ENCODE results near the gene LHX4. TPM values are rescaled to one million over a fixed set of nuclear protein-coding genes. Genes with fewer than 3 reads are reported as not detected.

The LHX4 gene
- total RNA-seq, 1 donor from 2014 or later = not detected

DNA sequence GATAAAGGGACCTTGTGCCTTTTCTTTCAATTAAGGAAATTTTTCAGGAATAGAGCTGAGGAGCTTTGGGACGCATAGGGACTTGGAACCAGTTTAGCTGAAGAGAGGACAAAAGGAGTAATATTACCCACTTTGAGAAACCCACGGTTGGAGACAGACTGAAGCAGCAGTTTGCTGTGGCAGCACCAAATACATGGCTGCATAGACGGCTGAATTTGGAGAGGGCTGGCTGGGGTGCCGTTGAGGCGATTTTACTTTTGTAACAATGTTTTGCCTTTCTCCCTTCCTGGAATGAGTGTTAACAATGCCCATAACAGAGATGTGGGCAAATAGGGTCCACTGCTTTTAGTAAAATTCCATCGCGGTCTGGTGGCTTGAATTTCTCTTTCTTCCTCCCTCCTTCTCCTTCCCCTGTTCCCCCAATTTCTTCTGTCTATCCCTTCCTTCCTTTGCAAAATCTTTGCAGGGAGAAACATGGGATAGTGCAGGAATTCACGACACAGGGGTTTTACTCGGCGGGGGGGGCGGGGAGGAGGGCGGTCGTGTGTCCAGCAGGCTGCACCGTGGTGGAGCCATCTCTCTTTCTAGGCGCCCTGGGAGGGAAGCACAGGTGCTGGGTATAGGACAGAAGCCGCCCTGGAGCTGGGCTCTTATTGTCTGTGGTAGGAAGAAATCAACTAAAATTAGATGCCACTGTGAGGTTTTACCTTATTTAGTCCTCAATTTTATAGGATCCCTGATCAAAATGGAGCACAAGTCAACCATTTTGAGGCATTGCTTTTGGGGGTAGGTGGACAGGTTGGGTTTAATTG is 6.8 kb downstream of the LHX4 start:
- intact Hi-C loops (cut with micrococcal nuclease) = no loop called here
- H3K27me3 ChIP-seq (ENCODE audit: low read depth) = peaks cover 100% of the 10 kb centered on the region
- no peak overlapping the region for H3K4me3 ChIP-seq
- H3K9me3 ChIP-seq (replicated peaks) = no peaks in the 10 kb centered on the region
- TF ChIP-seq, protein P1, sequence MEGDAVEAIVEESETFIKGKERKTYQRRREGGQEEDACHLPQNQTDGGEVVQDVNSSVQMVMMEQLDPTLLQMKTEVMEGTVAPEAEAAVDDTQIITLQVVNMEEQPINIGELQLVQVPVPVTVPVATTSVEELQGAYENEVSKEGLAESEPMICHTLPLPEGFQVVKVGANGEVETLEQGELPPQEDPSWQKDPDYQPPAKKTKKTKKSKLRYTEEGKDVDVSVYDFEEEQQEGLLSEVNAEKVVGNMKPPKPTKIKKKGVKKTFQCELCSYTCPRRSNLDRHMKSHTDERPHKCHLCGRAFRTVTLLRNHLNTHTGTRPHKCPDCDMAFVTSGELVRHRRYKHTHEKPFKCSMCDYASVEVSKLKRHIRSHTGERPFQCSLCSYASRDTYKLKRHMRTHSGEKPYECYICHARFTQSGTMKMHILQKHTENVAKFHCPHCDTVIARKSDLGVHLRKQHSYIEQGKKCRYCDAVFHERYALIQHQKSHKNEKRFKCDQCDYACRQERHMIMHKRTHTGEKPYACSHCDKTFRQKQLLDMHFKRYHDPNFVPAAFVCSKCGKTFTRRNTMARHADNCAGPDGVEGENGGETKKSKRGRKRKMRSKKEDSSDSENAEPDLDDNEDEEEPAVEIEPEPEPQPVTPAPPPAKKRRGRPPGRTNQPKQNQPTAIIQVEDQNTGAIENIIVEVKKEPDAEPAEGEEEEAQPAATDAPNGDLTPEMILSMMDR (IDR thresholded peaks at IDR 0.05; ENCODE audit: borderline replicate concordance) = no peak
- peaks cover 33% of the 10 kb centered on the region for H3K4me1 ChIP-seq
- DNase-seq = no peak
- H3K36me3 ChIP-seq = no peaks in the 10 kb centered on the region
- H3K27ac ChIP-seq (replicated peaks) = no peak overlapping the region

GRCh38 chr1:180237869-180238476 is 7.9 kb downstream of the LHX4 start:
- H3K4me3 ChIP-seq = no peak overlapping the region
- no peak for DNase-seq
- no peak overlapping the region for H3K27ac ChIP-seq (replicated peaks)
- peaks cover 31% of the 10 kb centered on the region for H3K4me1 ChIP-seq
- H3K9me3 ChIP-seq (replicated peaks) = no peaks in the 10 kb centered on the region
- no peaks in the 10 kb centered on the region for H3K36me3 ChIP-seq
- TF ChIP-seq, protein P1 (IDR thresholded peaks at IDR 0.05; ENCODE audit: borderline replicate concordance) = no peak
- H3K27me3 ChIP-seq (ENCODE audit: low read depth) = peaks cover 100% of the 10 kb centered on the region
- intact Hi-C loops (cut with micrococcal nuclease) = no loop called here

GRCh38 chr1:180238675-180239074 is 8.6 kb downstream of the LHX4 start:
- intact Hi-C loops (cut with micrococcal nuclease) = no loop called here

DNA sequence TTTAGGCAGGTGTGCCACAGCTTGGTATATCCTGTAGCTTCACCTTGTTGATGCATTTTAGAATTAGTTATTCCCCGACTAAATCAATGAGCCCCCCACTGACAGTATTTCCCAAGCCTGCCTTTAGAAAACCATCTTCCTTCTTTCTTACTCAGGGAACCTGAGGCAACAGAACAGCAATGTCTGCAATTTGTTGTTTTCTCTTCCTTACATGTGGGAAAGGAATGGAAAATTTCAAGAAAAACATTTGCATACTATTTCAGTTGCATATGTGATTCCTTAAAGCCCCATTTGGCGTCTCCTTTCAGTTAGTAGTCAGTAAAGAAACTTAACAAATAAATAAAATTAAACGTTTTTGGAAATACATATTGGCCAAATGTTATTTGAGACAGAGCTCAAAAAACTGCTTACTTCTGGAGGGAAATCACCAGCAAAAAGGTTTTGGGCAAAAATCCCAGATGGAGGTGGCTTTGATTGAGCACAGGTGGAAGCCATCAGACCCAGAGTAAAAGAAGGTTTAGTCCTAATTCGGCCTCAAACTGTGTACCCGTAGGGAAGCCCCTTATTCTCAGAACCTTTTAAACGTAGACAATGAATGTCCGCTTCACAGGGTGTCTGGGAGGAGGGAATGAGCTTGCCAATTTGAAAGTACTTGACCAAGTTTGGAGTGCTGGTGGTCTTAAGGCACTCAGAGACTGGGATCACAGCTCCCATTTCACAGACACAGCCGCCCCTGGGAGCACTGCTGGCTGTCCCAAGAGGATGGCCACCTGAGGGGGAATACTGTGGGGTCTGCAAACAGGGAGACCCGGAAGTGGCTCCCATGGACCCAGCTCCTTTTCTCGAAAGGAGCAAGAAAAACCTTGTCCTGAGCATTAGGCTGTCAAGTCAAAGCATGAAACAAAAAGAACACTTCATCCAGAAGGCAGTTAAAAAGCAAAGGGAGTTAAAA is 9.4 kb downstream of the LHX4 start:
- Histone ChIP-seq H3K36me3 (no peaks in the 10 kb centered on the region), H3K9me3 (replicated peaks) (no peaks in the 10 kb centered on the region), H3K4me3 (no peak overlapping the region), H3K27me3 (ENCODE audit: low read depth) (peaks cover 100% of the 10 kb centered on the region), H3K4me1 (peaks cover 16% of the 10 kb centered on the region), H3K27ac (replicated peaks) (no peak overlapping the region)
- intact Hi-C loops (cut with micrococcal nuclease) = no loop called here
- TF ChIP-seq, protein P1 (IDR thresholded peaks at IDR 0.05; ENCODE audit: borderline replicate concordance) = no peak
- no peak for DNase-seq

More at GRCh38 chr1:180238675-180239074, 8.6 kb downstream of the LHX4 start:
- H3K27me3 ChIP-seq (ENCODE audit: low read depth) = peaks cover 100% of the 10 kb centered on the region
- no peak for DNase-seq
- peaks cover 24% of the 10 kb centered on the region for H3K4me1 ChIP-seq
- no peak overlapping the region for H3K4me3 ChIP-seq
- H3K27ac ChIP-seq (replicated peaks) = no peak overlapping the region
- H3K36me3 ChIP-seq = no peaks in the 10 kb centered on the region
- TF ChIP-seq, protein P1 (IDR thresholded peaks at IDR 0.05; ENCODE audit: borderline replicate concordance) = no peak
- no peaks in the 10 kb centered on the region for H3K9me3 ChIP-seq (replicated peaks)
